HCT116 (cell line): ENCODE results near the gene SPEM3. TPM values are rescaled to one million over a fixed set of nuclear protein-coding genes. Genes with fewer than 3 reads are reported as not detected.

Source experiments
- ATAC-seq: fragments of 200-7000 bp; cut with Tn5 transposase; 2 replicates; pipeline ENCODE4 v1.9.1; 2020; ENCODE audit warnings: mild to moderate bottlenecking, moderate library complexity
- BruUV-seq: library from RNA; stranded (reverse); fragments of 400-500 nt; replicated peaks from 2 replicates; lab custom pipeline; 2021; lab: Mats Ljungman, UMichigan
- CTCF ChIA-PET: fragments of 300-600 bp; sonication (Branson Sonifier 250); formaldehyde crosslinking; loops from one replicate; lab custom pipeline; 2021; ENCODE audit warnings: antibody characterized with exemption; lab: Charles Lee
- POLR2A ChIA-PET: fragments of 300-600, 350-600 bp; sonication (Branson Sonifier 250); formaldehyde crosslinking; loops from one replicate; lab custom pipeline; 2021; ENCODE audit warnings: antibody characterized with exemption; lab: Charles Lee
- RAD21 ChIA-PET, 2 experiments: fragments of 300-600 bp; sonication (Branson Sonifier 250); formaldehyde crosslinking; loops; one replicate each; lab custom pipeline; 2023; ENCODE audit warnings: low total read pairs in 2 of 2; ENCODE audit not compliant: uncharacterized antibody in 2 of 2, unreplicated experiment in 2 of 2, low non-redundant PET in 1 of 2; lab: Charles Lee
- DNase-seq: peaks from one replicate; pipeline ENCODE4 v3.0.0-alpha.2; 2010; ENCODE audit warnings: low read depth, low spot score
- H2AFZ ChIP-seq: fragments of 200-600 bp; shearing (Covaris generic), sonication (generic); 2 replicates; pipeline ENCODE4 v1.6.1; 2017; ENCODE audit warnings: low read depth, mixed run types, mixed read lengths, antibody characterized with exemption, low read length; ENCODE audit not compliant: poor library complexity, severe bottlenecking
- H3K27ac ChIP-seq: 2 replicates; pipeline ENCODE4 v1.5.1; 2012; ENCODE audit warnings: low read depth, low read length
- H3K27me3 ChIP-seq: fragments of 200-600 bp; sonication (generic); 2 replicates; pipeline ENCODE4 v1.6.1; 2016; ENCODE audit warnings: mixed run types, low read length, mixed read lengths; ENCODE audit not compliant: insufficient read depth
- H3K36me3 ChIP-seq, 2 experiments: fragments of 200-500 bp in 1 of 2; fragments of 200-600 bp in 1 of 2; sonication (Bioruptor generic) in 1 of 2; sonication (generic) in 1 of 2; 2 replicates each; pipeline versions ENCODE4 v1.5.1 to v1.6.1; 2014 to 2016; ENCODE audit warnings: low read length in 2 of 2, inconsistent platforms in 1 of 2, mixed read lengths in 1 of 2, mixed run types in 1 of 2; ENCODE audit not compliant: insufficient read depth in 2 of 2, control insufficient read depth in 1 of 2
- H3K4me1 ChIP-seq, 2 experiments: fragments of 200-600 bp in 1 of 2; sonication (generic) in 1 of 2; 2 replicates each; pipeline versions ENCODE4 v1.5.1 to v1.6.1; 2012 to 2017; ENCODE audit warnings: low read length in 2 of 2, inconsistent platforms in 1 of 2, mild to moderate bottlenecking in 1 of 2, mixed read lengths in 1 of 2, mixed run types in 1 of 2, moderate library complexity in 1 of 2; ENCODE audit not compliant: insufficient read depth in 2 of 2, control insufficient read depth in 1 of 2
- H3K4me2 ChIP-seq: fragments of 200-600 bp; sonication (generic); 2 replicates; pipeline ENCODE4 v1.6.1; 2017; ENCODE audit warnings: mixed run types, low read length, mixed read lengths
- H3K4me3 ChIP-seq, 2 experiments: fragments of 200-600 bp in 1 of 2; sonication (generic) in 1 of 2; replicated peaks in 1 of 2; 2 replicates each; pipeline ENCODE4 v1.5.1; 2011 to 2016; ENCODE audit warnings: low read length in 2 of 2, control low read depth in 1 of 2, low read depth in 1 of 2, mild to moderate bottlenecking in 1 of 2, mixed read lengths in 1 of 2, mixed run types in 1 of 2
- H3K79me2 ChIP-seq: fragments of 200-600 bp; sonication (generic); 2 replicates; pipeline ENCODE4 v1.6.1; 2017; ENCODE audit warnings: mild to moderate bottlenecking, mixed run types, low read length, moderate library complexity, mixed read lengths; ENCODE audit not compliant: insufficient read depth
- H3K9ac ChIP-seq: fragments of 200-600 bp; sonication (generic); 2 replicates; pipeline ENCODE4 v1.6.1; 2016; ENCODE audit warnings: low read length, mixed read lengths
- H3K9me2 ChIP-seq: fragments of 200-600 bp; sonication (generic), shearing (Covaris generic); 2 replicates; pipeline ENCODE4 v1.6.1; 2017; ENCODE audit warnings: mixed run types, mild to moderate bottlenecking, moderate library complexity; ENCODE audit not compliant: insufficient read depth
- H3K9me3 ChIP-seq, 2 experiments: fragments of 200-500 bp in 1 of 2; fragments of 200-600 bp in 1 of 2; sonication (Bioruptor generic) in 1 of 2; sonication (generic) in 1 of 2; 2 replicates each; pipeline ENCODE4 v1.6.1; 2014 to 2017; ENCODE audit warnings: low read length in 2 of 2, mixed read lengths in 2 of 2, inconsistent platforms in 1 of 2, low read depth in 1 of 2, mild to moderate bottlenecking in 1 of 2, mixed run types in 1 of 2, moderate library complexity in 1 of 2; ENCODE audit not compliant: control insufficient read depth in 1 of 2, insufficient read depth in 1 of 2
- H4K20me1 ChIP-seq: fragments of 200-600 bp; sonication (generic), shearing (Covaris generic); 2 replicates; pipeline ENCODE4 v1.6.1; 2017; ENCODE audit warnings: mixed run types, mild to moderate bottlenecking, moderate library complexity; ENCODE audit not compliant: insufficient read depth
- EGR1 ChIP-seq: IDR thresholded peaks from 2 replicates; pipeline ENCODE4 v1.6.1; 2012; ENCODE audit warnings: low read depth
- ELF1 ChIP-seq: IDR thresholded peaks from 2 replicates; pipeline ENCODE4 v1.6.1; 2012; ENCODE audit warnings: low read depth, borderline replicate concordance
- EZH2 ChIP-seq: fragments of 200-600 bp; sonication (generic); IDR thresholded peaks from 2 replicates; pipeline ENCODE4 v1.6.1; 2017; ENCODE audit warnings: antibody characterized with exemption, mixed run types
- POLR2AphosphoS5 ChIP-seq: IDR thresholded peaks from 2 replicates; pipeline ENCODE4 v1.6.1; 2011; ENCODE audit warnings: mild to moderate bottlenecking, low read depth, low read length, moderate library complexity
- SIN3A ChIP-seq: IDR thresholded peaks from 2 replicates; pipeline ENCODE4 v1.6.1; 2012; ENCODE audit warnings: low read depth
- SP1 ChIP-seq: IDR thresholded peaks from 2 replicates; pipeline ENCODE4 v1.6.1; 2012; ENCODE audit warnings: low read depth
- SRF ChIP-seq: IDR thresholded peaks from 2 replicates; pipeline ENCODE4 v1.6.1; 2012; ENCODE audit warnings: low read depth
- ZFX ChIP-seq: fragments of 450-650 bp; IDR thresholded peaks from 2 replicates; pipeline ENCODE4 v1.6.1; 2017
- ZNF274 ChIP-seq: fragments of 200-500 bp; sonication (Bioruptor generic); IDR thresholded peaks from 2 replicates; pipeline ENCODE4 v1.6.1; 2014; ENCODE audit warnings: mild to moderate bottlenecking, low read depth, low read length, inconsistent platforms
- intact Hi-C: fragments of 100-400 bp; cut with micrococcal nuclease; formaldehyde crosslinking; loops from 2 replicates; pipeline ENCODE4 v1.10.0; 2022
- total RNA-seq: library from RNA; stranded (reverse); gene quantifications from one replicate; pipeline ENCODE4 v1.2.1, GENCODE V29; 2021; ENCODE audit not compliant: unreplicated experiment

Gene SPEM3
- total RNA-seq, 1 experiment from 2014 or later, result not detected

- no TSS peak for BruUV-seq
- peak; percentile 44; the same call in 1 of the 2 replicates for ATAC-seq
- Histone ChIP-seq H4K20me1 (no peaks in the 10 kb centered on the region), H3K9me3 (no peaks in the 10 kb centered on the region), H3K9me2 (no peaks in the 10 kb centered on the region), H3K4me3 (no peak overlapping the region), H3K79me2 (peaks cover 36% of the 10 kb centered on the region), H3K27me3 (no peaks in the 10 kb centered on the region), H3K36me3 (no peaks in the 10 kb centered on the region), H3K27ac (peak overlapping the region; percentile 22; the same call in 1 of the 2 replicates), H2AFZ (no peak overlapping the region), H3K9ac (peak overlapping the region; percentile 5; the same call in 1 of the 2 replicates), H3K4me2 (peak overlapping the region; percentile 100), H3K4me1 (peaks cover 25 to 52% of the 10 kb centered on the region in 2 experiments)
- ChIA-PET RAD21 (no interaction called here), POLR2A (interaction anchor here (0.9 to 1.6 kb wide), 2 partner anchors 8 to 31 kb away, joined by 3 to 7 read pairs; partner anchors contain the start of gene POLR2A), CTCF (interaction anchor here (1.8 kb wide), 1 partner anchor 40 kb away, joined by 7 read pairs; no protein-coding TSS in a partner anchor)
- DNase-seq, result no peak
- no peak for TF ChIP-seq POLR2AphosphoS5
- intact Hi-C loops, result no loop called here
Measured at GRCh38 chr17:7476494-7476893, 47.8 kb downstream of the SPEM3 start.

DNA sequence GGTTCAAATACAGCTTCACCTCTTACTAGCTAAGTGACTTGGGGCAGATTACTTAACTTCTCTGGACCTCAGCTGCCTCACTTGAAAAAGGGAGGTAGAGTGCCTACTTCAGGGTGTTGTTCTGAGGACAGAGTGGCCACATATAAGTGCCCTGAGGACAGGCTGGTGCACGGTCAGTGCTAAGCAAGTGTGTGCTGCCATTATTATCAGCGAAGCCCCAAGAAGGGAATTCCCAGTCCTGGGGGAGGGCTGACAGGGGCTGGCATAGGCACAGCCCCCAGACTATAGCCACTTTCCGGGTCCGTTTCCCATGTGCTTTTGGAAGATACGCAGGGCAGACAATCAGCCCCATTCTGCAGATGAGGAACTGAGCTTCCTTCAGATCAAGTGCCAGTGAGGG is 48.3 kb downstream of the SPEM3 start:
- H3K36me3 ChIP-seq, result no peaks in the 10 kb centered on the region
- no TSS peak for BruUV-seq
- ChIA-PET POLR2A (interaction anchor here (0.9 kb wide), 1 partner anchor 31 kb away, joined by 3 read pairs; no protein-coding TSS in a partner anchor), CTCF (interaction anchor here (1.8 kb wide), 1 partner anchor 40 kb away, joined by 7 read pairs; no protein-coding TSS in a partner anchor), RAD21 (no interaction called here)
- H4K20me1 ChIP-seq, result no peaks in the 10 kb centered on the region
- peak overlapping the region; percentile 22; the same call in 1 of the 2 replicates for H3K27ac ChIP-seq
- H3K9me3 ChIP-seq, result no peaks in the 10 kb centered on the region
- TF ChIP-seq ZNF274 (no peak), SIN3A (no peak), EZH2 (no peak), POLR2AphosphoS5 (no peak), SRF (no peak), ZFX (no peak), EGR1 (no peak), SP1 (no peak), ELF1 (no peak)
- no peaks in the 10 kb centered on the region for H3K27me3 ChIP-seq
- peak overlapping the region; percentile 100 for H3K4me2 ChIP-seq
- ATAC-seq (no peak), DNase-seq (no peak)
- H3K9ac ChIP-seq, result peak overlapping the region; percentile 5; the same call in 1 of the 2 replicates
- H3K79me2 ChIP-seq, result peaks cover 36% of the 10 kb centered on the region
- intact Hi-C loops, result no loop called here
- H2AFZ ChIP-seq, result no peak overlapping the region
- no peaks in the 10 kb centered on the region for H3K9me2 ChIP-seq
- H3K4me3 ChIP-seq, result no peak overlapping the region
- peaks cover 25 to 53% of the 10 kb centered on the region in 2 experiments for H3K4me1 ChIP-seq
